KMS-11 (cell line): ENCODE data around the gene RFLNA.
"Not testable (repeated sequence)": the region's sequence is repeated elsewhere in the genome, so short reads cannot be mapped to it uniquely, and the experiment has no call there.

Experiments used
- H2AFZ ChIP-seq: fragments of 200-600 bp; sonication (generic); 2 replicates; pipeline ENCODE4 v1.6.1; 2016; ENCODE audit warnings: antibody characterized with exemption, mixed run types, low read depth
- H3K27ac ChIP-seq: fragments of 200-600 bp; sonication (generic); 2 replicates; pipeline ENCODE4 v1.6.1; 2016; ENCODE audit warnings: mild to moderate bottlenecking, mixed run types
- H3K27me3 ChIP-seq: fragments of 200-600 bp; sonication (generic); 2 replicates; pipeline ENCODE4 v1.6.1; 2017; ENCODE audit warnings: mild to moderate bottlenecking, low read depth, mixed run types, moderate library complexity; ENCODE audit not compliant: insufficient read depth
- H3K36me3 ChIP-seq: fragments of 200-600 bp; sonication (generic); 2 replicates; pipeline ENCODE4 v1.6.1; 2017; ENCODE audit warnings: mild to moderate bottlenecking, mixed run types; ENCODE audit not compliant: insufficient read depth
- H3K4me1 ChIP-seq: fragments of 200-600 bp; sonication (generic); 2 replicates; pipeline ENCODE4 v1.6.1; 2016; ENCODE audit warnings: mild to moderate bottlenecking, low read depth, mixed run types; ENCODE audit not compliant: poor library complexity, severe bottlenecking
- H3K4me2 ChIP-seq: fragments of 200-600 bp; sonication (generic); 2 replicates; pipeline ENCODE4 v1.7.0; 2016; ENCODE audit warnings: mild to moderate bottlenecking, mixed run types
- H3K4me3 ChIP-seq: fragments of 200-600 bp; sonication (generic); IDR thresholded peaks from 2 replicates; pipeline ENCODE4 v1.6.1; 2017; ENCODE audit warnings: low read depth, low read length, mixed read lengths; ENCODE audit not compliant: insufficient read depth
- H3K79me2 ChIP-seq: fragments of 200-600 bp; sonication (generic); 2 replicates; pipeline ENCODE4 v1.6.1; 2016; ENCODE audit warnings: low read depth, mixed run types; ENCODE audit not compliant: insufficient read depth
- H3K9ac ChIP-seq: fragments of 200-600 bp; sonication (generic); 2 replicates; pipeline ENCODE4 v1.6.1; 2016; ENCODE audit warnings: mild to moderate bottlenecking, mixed run types
- H4K20me1 ChIP-seq: fragments of 200-600 bp; sonication (generic); 2 replicates; pipeline ENCODE4 v1.6.1; 2016; ENCODE audit warnings: mild to moderate bottlenecking, mixed run types; ENCODE audit not compliant: insufficient read depth
- TF ChIP-seq, protein P1 (sequence below): fragments of 200-600 bp; sonication (generic); conservative IDR thresholded peaks from 2 replicates; pipeline ENCODE4 v1.6.1; 2017; ENCODE audit warnings: low read depth, mild to moderate bottlenecking, antibody characterized with exemption, low read length, moderate library complexity, mixed read lengths

Gene RFLNA

GRCh38 chr12:124322271-124322998 is 27.5 kb downstream of the RFLNA start:
- H3K36me3 ChIP-seq = no peaks in the 10 kb centered on the region
- TF ChIP-seq, protein P1, sequence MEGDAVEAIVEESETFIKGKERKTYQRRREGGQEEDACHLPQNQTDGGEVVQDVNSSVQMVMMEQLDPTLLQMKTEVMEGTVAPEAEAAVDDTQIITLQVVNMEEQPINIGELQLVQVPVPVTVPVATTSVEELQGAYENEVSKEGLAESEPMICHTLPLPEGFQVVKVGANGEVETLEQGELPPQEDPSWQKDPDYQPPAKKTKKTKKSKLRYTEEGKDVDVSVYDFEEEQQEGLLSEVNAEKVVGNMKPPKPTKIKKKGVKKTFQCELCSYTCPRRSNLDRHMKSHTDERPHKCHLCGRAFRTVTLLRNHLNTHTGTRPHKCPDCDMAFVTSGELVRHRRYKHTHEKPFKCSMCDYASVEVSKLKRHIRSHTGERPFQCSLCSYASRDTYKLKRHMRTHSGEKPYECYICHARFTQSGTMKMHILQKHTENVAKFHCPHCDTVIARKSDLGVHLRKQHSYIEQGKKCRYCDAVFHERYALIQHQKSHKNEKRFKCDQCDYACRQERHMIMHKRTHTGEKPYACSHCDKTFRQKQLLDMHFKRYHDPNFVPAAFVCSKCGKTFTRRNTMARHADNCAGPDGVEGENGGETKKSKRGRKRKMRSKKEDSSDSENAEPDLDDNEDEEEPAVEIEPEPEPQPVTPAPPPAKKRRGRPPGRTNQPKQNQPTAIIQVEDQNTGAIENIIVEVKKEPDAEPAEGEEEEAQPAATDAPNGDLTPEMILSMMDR = no peak
- H2AFZ ChIP-seq = no peak overlapping the region
- H3K79me2 ChIP-seq = no peaks in the 10 kb centered on the region
- no peak overlapping the region for H3K27ac ChIP-seq
- no peaks in the 10 kb centered on the region for H3K27me3 ChIP-seq
- H3K9ac ChIP-seq = no peak overlapping the region
- H3K4me1 ChIP-seq = no peaks in the 10 kb centered on the region
- H3K4me3 ChIP-seq = no peak overlapping the region
- H3K4me2 ChIP-seq = no peak overlapping the region
- H4K20me1 ChIP-seq = no peaks in the 10 kb centered on the region

- not testable (repeated sequence) for H3K27me3 ChIP-seq, H2AFZ ChIP-seq, H4K20me1 ChIP-seq, H3K4me3 ChIP-seq, H3K4me2 ChIP-seq, H3K9ac ChIP-seq, H3K79me2 ChIP-seq, H3K4me1 ChIP-seq, H3K36me3 ChIP-seq, H3K27ac ChIP-seq
These were observed 28.1 kb downstream of the RFLNA start for GRCh38 chr12:124322999-124323328.

DNA sequence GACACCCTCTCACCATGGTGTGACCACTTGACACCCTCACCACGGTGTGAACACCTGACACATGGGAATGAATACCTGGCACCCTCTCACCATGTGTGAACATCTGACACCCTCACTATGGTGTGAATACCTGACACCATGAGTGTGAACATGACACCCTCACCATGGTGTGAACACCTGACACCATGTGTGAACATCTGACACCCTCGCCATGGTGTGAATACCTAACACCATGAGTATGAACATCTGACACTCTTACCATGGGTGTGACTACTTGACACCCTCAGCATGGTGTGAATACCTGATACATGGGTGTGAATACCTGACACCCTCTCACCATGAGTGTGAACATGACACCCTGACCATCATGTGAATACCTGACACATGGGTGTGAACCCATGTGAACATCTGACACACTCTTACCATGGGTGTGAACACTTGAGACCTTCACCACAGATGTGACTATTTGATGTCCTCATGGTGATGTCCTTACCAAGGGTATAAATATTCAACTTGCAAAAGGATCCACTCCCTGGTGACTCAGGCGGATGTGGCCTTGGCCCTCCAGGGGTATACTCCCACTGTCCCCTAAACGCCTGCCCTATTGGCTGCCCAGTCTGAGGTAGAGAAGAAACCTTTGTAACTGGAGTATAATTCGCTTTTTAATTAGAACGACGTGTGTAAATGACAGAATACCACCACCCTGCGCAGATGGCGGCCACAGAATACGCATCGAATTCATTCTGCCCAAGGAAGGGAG is 29.1 kb downstream of the RFLNA start:
- Histone ChIP-seq H3K27me3 (no peaks in the 10 kb centered on the region), H3K4me1 (no peaks in the 10 kb centered on the region), H3K9ac (no peak overlapping the region), H3K27ac (no peak overlapping the region), H3K4me3 (no peak overlapping the region), H2AFZ (no peak overlapping the region), H3K79me2 (no peaks in the 10 kb centered on the region), H3K4me2 (no peak overlapping the region), H3K36me3 (no peaks in the 10 kb centered on the region), H4K20me1 (no peaks in the 10 kb centered on the region)
- TF ChIP-seq, protein P1 = no peak

DNA sequence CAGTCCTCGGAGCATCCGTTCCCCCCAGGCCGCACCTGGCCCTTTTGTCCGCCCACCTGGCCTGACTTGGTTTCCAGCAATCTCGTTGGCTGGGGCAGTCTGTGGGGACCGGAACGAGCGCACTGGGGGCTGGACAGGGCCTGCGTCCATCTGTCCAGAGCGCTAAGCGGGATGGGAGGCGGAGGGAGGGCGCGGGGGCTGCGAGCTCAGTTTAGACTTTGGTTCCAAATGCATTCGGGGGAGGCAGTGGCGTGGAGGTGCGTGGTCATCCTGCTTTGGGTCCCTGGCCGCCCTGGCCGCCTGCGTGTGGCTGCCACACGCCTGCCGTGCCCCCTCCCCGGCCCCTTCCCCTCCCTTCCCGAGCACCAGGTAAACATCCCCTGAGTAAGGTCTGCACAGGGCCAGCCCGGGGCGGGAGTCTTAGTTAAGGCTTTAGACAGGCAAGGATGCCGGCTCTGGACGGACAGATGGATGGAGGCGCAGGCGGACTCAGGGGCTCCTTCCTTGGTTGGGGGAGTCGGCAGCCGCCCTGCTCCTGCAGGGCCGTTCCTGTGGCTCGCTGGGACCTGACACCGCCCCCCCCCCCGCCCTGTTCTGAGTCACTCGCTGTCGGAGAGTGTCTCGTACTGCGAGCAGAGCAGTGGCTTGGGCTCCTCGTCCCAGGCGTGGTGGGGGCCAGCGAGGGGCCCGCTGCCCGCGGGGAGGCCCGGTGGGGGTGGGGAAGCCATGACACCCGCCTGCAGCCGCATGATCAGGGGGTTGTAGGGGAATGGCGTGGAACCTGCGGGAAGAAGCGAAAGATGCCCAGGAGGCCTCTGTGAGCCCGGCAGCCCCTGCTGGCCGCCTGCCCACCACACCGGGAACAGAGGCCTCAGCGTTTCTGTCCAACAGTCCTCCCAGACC is 30.2 kb downstream of the RFLNA start:
- Histone ChIP-seq H3K36me3 (no peaks in the 10 kb centered on the region), H3K4me2 (no peak overlapping the region), H3K27ac (no peak overlapping the region), H3K4me3 (no peak overlapping the region), H4K20me1 (no peaks in the 10 kb centered on the region), H3K27me3 (no peaks in the 10 kb centered on the region), H3K79me2 (no peaks in the 10 kb centered on the region), H2AFZ (no peak overlapping the region), H3K9ac (no peak overlapping the region), H3K4me1 (no peaks in the 10 kb centered on the region)
- TF ChIP-seq, protein P1 = no peak
